SU-DHL-6 (cell line): Measurements from ENCODE around the gene TANGO6.

Source experiments
- H2AFZ ChIP-seq: fragments of 200-600 bp; sonication (generic); 2 replicates; pipeline ENCODE4 v1.6.1; 2014; ENCODE audit warnings: low read depth, mild to moderate bottlenecking, moderate library complexity, mixed read lengths, antibody characterized with exemption, low read length; ENCODE audit not compliant: severe bottlenecking
- H3F3A ChIP-seq: fragments of 200-600 bp; shearing (Covaris generic); 2 replicates; pipeline ENCODE4 v1.6.0; 2016; ENCODE audit warnings: antibody characterized with exemption, mild to moderate bottlenecking; ENCODE audit not compliant: insufficient read depth
- H3K27ac ChIP-seq: fragments of 200-600 bp; sonication (generic); 2 replicates; pipeline ENCODE4 v1.5.1; 2016; ENCODE audit warnings: low read depth, mild to moderate bottlenecking, low read length, moderate library complexity, mixed read lengths
- H3K27me3 ChIP-seq: fragments of 200-600 bp; sonication (generic), shearing (Covaris generic); 2 replicates; pipeline ENCODE4 v1.6.0; 2014; ENCODE audit warnings: mild to moderate bottlenecking, low read length
- H3K36me3 ChIP-seq: fragments of 200-600 bp; sonication (generic); 2 replicates; pipeline ENCODE4 v1.6.1; 2014; ENCODE audit warnings: mild to moderate bottlenecking, low read length, mixed read lengths
- H3K4me2 ChIP-seq: fragments of 300-600, 200-600 bp; shearing (Covaris generic), sonication (generic); 2 replicates; pipeline ENCODE4 v1.6.0; 2014; ENCODE audit warnings: low read length, low read depth, mild to moderate bottlenecking; ENCODE audit not compliant: poor library complexity, severe bottlenecking
- H3K4me3 ChIP-seq: fragments of 200-600 bp; sonication (generic); 2 replicates; pipeline ENCODE4 v1.5.1; 2014; ENCODE audit warnings: antibody characterized with exemption, low read length, mild to moderate bottlenecking, mixed read lengths; ENCODE audit not compliant: insufficient read depth, poor library complexity, severe bottlenecking
- H3K79me2 ChIP-seq: fragments of 200-600 bp; sonication (generic); 2 replicates; pipeline ENCODE4 v1.6.1; 2014; ENCODE audit warnings: mild to moderate bottlenecking, low read length, moderate library complexity; ENCODE audit not compliant: insufficient read depth
- H3K9ac ChIP-seq: fragments of 200-600 bp; sonication (generic); 2 replicates; pipeline ENCODE4 v1.7.0; 2014; ENCODE audit warnings: mild to moderate bottlenecking, low read length
- H3K9me2 ChIP-seq: fragments of 200-600 bp; sonication (generic); replicated peaks from 2 replicates; pipeline ENCODE4 v1.6.1; 2014; ENCODE audit warnings: low read length; ENCODE audit not compliant: insufficient read depth
- H3K9me3 ChIP-seq: fragments of 200-600 bp; sonication (generic); 2 replicates; pipeline ENCODE4 v1.6.1; 2014; ENCODE audit warnings: low read length, mixed read lengths; ENCODE audit not compliant: insufficient read depth
- H4K20me1 ChIP-seq: fragments of 200-600 bp; sonication (generic); 2 replicates; pipeline ENCODE4 v1.6.1; 2014; ENCODE audit warnings: low read depth, mild to moderate bottlenecking, antibody characterized with exemption, low read length, moderate library complexity, mixed read lengths
- EZH2phosphoT487 ChIP-seq: fragments of 200-600 bp; sonication (generic), shearing (Covaris generic); conservative IDR thresholded peaks from 2 replicates; pipeline ENCODE4 v1.6.1; 2018; ENCODE audit warnings: mild to moderate bottlenecking, antibody characterized with exemption, low read length, moderate library complexity, mixed read lengths
- TF ChIP-seq, protein P1 (sequence below): fragments of 200-600 bp; sonication (generic); IDR thresholded peaks from one replicate; pipeline ENCODE4 v1.5.1; 2017; ENCODE audit warnings: antibody characterized with exemption, mild to moderate bottlenecking, low read length, moderate library complexity; ENCODE audit not compliant: insufficient read depth, poor library complexity, severe bottlenecking

Gene TANGO6

GRCh38 chr16:68993456-68993855 lies 150.1 kb downstream of the TANGO6 start:
- Histone ChIP-seq H3K4me3 (no peak overlapping the region), H3K9me3 (no peaks in the 10 kb centered on the region), H3K9me2 (no peaks in the 10 kb centered on the region), H3K4me2 (no peak overlapping the region), H3K9ac (no peak overlapping the region), H4K20me1 (no peaks in the 10 kb centered on the region), H3K27me3 (no peaks in the 10 kb centered on the region), H3F3A (no peaks in the 10 kb centered on the region), H3K79me2 (no peaks in the 10 kb centered on the region), H3K36me3 (peaks cover 5% of the 10 kb centered on the region; the same call in 1 of the 2 replicates), H2AFZ (no peak overlapping the region), H3K27ac (no peak overlapping the region)
- no peak for TF ChIP-seq EZH2phosphoT487
- TF ChIP-seq, protein P1, sequence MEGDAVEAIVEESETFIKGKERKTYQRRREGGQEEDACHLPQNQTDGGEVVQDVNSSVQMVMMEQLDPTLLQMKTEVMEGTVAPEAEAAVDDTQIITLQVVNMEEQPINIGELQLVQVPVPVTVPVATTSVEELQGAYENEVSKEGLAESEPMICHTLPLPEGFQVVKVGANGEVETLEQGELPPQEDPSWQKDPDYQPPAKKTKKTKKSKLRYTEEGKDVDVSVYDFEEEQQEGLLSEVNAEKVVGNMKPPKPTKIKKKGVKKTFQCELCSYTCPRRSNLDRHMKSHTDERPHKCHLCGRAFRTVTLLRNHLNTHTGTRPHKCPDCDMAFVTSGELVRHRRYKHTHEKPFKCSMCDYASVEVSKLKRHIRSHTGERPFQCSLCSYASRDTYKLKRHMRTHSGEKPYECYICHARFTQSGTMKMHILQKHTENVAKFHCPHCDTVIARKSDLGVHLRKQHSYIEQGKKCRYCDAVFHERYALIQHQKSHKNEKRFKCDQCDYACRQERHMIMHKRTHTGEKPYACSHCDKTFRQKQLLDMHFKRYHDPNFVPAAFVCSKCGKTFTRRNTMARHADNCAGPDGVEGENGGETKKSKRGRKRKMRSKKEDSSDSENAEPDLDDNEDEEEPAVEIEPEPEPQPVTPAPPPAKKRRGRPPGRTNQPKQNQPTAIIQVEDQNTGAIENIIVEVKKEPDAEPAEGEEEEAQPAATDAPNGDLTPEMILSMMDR, result no peak

- Histone ChIP-seq H3F3A (no peaks in the 10 kb centered on the region), H4K20me1 (no peaks in the 10 kb centered on the region), H3K27me3 (no peaks in the 10 kb centered on the region), H3K4me3 (no peak overlapping the region), H3K36me3 (peaks cover 5% of the 10 kb centered on the region; the same call in 1 of the 2 replicates), H3K4me2 (no peak overlapping the region), H3K9me2 (no peaks in the 10 kb centered on the region), H3K9ac (no peak overlapping the region), H3K79me2 (no peaks in the 10 kb centered on the region), H3K9me3 (no peaks in the 10 kb centered on the region), H2AFZ (no peak overlapping the region), H3K27ac (no peak overlapping the region)
- no peak for TF ChIP-seq EZH2phosphoT487
- TF ChIP-seq, protein P1, result no peak
These were observed 150.6 kb downstream of the TANGO6 start for GRCh38 chr16:68993885-68994284.

DNA sequence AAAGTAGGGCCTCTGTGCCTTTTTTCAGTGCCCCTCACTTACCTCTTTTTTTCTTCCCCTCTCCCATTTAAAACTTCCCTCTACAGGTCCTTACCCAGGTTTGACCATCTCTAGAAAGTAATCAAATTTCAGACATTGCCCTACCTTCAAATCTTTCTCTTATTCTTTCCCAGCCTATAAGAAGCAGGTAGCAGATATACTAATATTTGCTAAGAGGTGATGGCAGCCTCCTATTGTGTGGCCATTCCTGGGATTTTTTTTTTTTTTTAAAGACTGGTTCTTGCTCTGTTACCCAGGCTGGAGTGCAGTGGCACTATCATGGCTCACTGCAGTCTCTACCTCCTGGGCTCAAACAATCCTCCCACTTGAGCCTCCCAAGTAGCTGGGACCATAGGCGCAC lies 151.0 kb downstream of the TANGO6 start:
- no peaks in the 10 kb centered on the region for H3F3A ChIP-seq
- H3K27me3 ChIP-seq, result no peaks in the 10 kb centered on the region
- no peaks in the 10 kb centered on the region for H3K9me2 ChIP-seq
- TF ChIP-seq EZH2phosphoT487, result no peak
- TF ChIP-seq, protein P1, result no peak
- H2AFZ ChIP-seq, result no peak overlapping the region
- H3K27ac ChIP-seq, result no peak overlapping the region
- H3K4me3 ChIP-seq, result no peak overlapping the region
- H3K9ac ChIP-seq, result no peak overlapping the region
- peaks cover 4% of the 10 kb centered on the region; the same call in 1 of the 2 replicates for H3K36me3 ChIP-seq
- H3K9me3 ChIP-seq, result no peaks in the 10 kb centered on the region
- no peaks in the 10 kb centered on the region for H3K79me2 ChIP-seq
- H4K20me1 ChIP-seq, result no peaks in the 10 kb centered on the region
- H3K4me2 ChIP-seq, result no peak overlapping the region
